Colonic mucosa (tissue), 4 donors: ENCODE data around the gene GBX1. TPM values are rescaled to one million over a fixed set of nuclear protein-coding genes. Genes with fewer than 3 reads are reported as not detected.

Experiments used
- DNase-seq: peaks from one replicate; pipeline ENCODE4 v3.0.0-alpha.2; 2020
- H3K27ac ChIP-seq: fragments of 200-600 bp; one replicate; pipeline ENCODE4 v1.8.0; 2021
- H3K27me3 ChIP-seq: fragments of 200-600 bp; one replicate; pipeline ENCODE4 v1.8.0; 2021
- H3K36me3 ChIP-seq: fragments of 200-600 bp; one replicate; pipeline ENCODE4 v1.8.0; 2021
- H3K4me1 ChIP-seq: fragments of 200-600 bp; one replicate; pipeline ENCODE4 v1.8.0; 2021; ENCODE audit warnings: mild to moderate bottlenecking
- H3K4me3 ChIP-seq: fragments of 200-600 bp; one replicate; pipeline ENCODE4 v1.8.0; 2021
- H3K9ac ChIP-seq, 2 donors: one replicate each; pipeline ENCODE4 v1.7.0; 2013; ENCODE audit warnings: control low read depth in 2 of 2, low read depth in 2 of 2, low read length in 2 of 2
- H3K9me3 ChIP-seq: fragments of 200-600 bp; one replicate; pipeline ENCODE4 v1.8.0; 2021
- intact Hi-C: fragments of 100-400 bp; cut with DNase I; formaldehyde crosslinking; loops from one replicate; pipeline ENCODE4 v1.14.1; 2022
- total RNA-seq, 2 donors: library from RNA; stranded (reverse); fragmentation: NEBNext Ultra II Directional in 1 of 2; extraction: Animal tissue kit (Norgen Biotek cat#: 25700) in 1 of 2; gene quantifications; one replicate each; pipeline ENCODE4 v1.2.1, GENCODE V29; 2021
- TF ChIP-seq, protein P1 (sequence below): fragments of 200-600 bp; IDR thresholded peaks from one replicate; pipeline ENCODE4 v1.8.0; 2022; ENCODE audit warnings: antibody characterized with exemption, mild to moderate bottlenecking
- donor health status: healthy.
- donor health status: DM: no; HTN: no; CAD: no.
- donor health status: DM: no; HTN: no; CAD: no.

The GBX1 gene
- total RNA-seq, 2 donors from 2014 or later, result not detected

DNA sequence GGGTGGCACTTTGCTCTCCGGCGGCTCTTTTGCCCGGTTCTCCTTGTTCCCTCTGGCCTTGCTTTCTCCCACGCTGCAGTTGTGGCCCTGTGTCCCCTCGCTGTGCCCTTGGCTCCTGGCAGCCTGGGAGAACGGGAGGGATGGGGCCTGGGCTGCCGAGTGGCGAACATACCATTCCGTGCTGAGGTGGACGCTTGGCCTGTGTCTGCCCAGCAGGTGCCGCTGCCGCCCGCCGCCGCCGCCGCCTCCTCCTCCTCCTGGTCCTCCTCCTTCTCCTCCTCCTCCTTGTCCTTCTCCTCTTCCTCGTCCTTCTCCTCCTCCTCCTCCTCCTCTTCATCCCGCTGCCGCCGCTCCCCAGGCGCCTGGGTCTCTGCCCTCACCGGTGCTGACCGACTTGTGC, 45.2 kb downstream of the GBX1 start:
- TF ChIP-seq, protein P1, sequence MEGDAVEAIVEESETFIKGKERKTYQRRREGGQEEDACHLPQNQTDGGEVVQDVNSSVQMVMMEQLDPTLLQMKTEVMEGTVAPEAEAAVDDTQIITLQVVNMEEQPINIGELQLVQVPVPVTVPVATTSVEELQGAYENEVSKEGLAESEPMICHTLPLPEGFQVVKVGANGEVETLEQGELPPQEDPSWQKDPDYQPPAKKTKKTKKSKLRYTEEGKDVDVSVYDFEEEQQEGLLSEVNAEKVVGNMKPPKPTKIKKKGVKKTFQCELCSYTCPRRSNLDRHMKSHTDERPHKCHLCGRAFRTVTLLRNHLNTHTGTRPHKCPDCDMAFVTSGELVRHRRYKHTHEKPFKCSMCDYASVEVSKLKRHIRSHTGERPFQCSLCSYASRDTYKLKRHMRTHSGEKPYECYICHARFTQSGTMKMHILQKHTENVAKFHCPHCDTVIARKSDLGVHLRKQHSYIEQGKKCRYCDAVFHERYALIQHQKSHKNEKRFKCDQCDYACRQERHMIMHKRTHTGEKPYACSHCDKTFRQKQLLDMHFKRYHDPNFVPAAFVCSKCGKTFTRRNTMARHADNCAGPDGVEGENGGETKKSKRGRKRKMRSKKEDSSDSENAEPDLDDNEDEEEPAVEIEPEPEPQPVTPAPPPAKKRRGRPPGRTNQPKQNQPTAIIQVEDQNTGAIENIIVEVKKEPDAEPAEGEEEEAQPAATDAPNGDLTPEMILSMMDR, result no peak
- Histone ChIP-seq H3K4me1 (peaks cover 4% of the 10 kb centered on the region), H3K9ac (no peak overlapping the region), H3K27ac (no peak overlapping the region), H3K4me3 (no peak overlapping the region), H3K27me3 (no peaks in the 10 kb centered on the region), H3K36me3 (no peaks in the 10 kb centered on the region), H3K9me3 (no peaks in the 10 kb centered on the region)
- intact Hi-C loops, result loop anchor here (5.0 to 10.0 kb wide), 2 partner anchors 123 to 180 kb away; partner anchors contain the start of gene SMARCD3
- no peak for DNase-seq

DNA sequence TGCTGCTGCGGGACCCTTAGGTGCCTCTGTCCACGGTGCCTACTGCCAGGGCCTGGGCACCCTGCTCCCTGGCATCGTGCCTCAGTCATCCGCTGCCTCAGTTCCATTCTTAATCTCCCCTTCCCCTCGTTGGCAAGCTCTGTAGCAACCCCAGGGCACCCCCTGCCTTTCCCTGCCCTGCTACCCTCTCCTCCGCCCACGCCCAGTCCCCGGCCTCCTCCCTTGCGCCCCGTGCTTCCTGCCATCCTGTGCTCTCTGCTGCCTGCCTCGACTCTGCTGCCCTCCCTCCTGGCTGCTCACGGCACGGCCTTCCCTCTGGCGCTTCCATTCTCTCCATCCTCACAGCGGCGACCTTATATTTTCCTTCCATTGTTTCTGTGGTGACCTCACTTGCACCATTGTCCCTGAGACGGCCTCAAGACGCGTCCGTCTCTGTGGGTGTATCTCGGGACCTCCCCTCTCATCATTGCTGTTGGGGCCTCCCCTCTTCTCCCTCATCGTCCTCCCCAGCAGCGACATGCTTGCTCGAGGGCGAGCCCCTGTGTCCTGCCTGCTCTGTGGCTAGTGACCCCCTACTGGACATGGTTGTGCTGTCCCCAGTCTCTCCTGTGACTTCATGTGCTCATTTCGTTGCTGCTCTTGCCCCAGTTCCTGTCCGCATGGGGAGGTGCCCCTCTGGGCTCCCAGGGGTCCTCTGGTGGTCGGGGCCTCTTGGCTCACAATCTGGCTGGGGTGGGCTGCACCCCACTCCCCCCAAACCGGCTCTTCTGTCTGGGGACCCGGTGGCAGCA, 45.9 kb downstream of the GBX1 start:
- H3K4me1 ChIP-seq, result peaks cover under 1% of the 10 kb centered on the region
- intact Hi-C loops, result loop anchor here (5.0 to 10.0 kb wide), 2 partner anchors 123 to 181 kb away; partner anchors contain the start of gene SMARCD3
- TF ChIP-seq, protein P1, result no peak
- no peak overlapping the region for H3K27ac ChIP-seq
- no peaks in the 10 kb centered on the region for H3K9me3 ChIP-seq
- H3K9ac ChIP-seq, result no peak overlapping the region
- no peak for DNase-seq
- H3K36me3 ChIP-seq, result no peaks in the 10 kb centered on the region
- no peak overlapping the region for H3K4me3 ChIP-seq
- no peaks in the 10 kb centered on the region for H3K27me3 ChIP-seq

DNA sequence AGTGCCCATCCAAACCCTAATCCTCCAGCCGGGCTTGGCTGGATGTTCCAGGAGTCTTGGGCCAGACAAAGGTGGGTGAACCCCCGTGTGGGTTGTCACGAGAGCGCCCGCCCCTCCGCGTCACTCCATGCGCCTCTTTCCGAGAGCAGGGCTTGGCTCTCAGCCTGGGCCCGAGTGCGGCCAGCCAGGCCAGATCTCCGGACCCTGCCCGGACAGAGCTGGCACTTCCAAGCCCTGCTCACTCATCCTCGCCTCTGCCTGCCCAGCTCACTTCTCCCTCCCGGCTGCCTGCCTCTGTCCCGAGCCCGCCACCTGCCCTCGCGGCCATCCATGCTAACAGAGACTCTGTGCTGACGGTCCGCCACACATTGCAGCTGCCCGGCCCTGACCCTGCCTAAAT, 46.6 kb downstream of the GBX1 start:
- H3K36me3 ChIP-seq, result no peaks in the 10 kb centered on the region
- no peak for DNase-seq
- H3K27ac ChIP-seq, result no peak overlapping the region
- no peak overlapping the region for H3K9ac ChIP-seq
- H3K27me3 ChIP-seq, result no peaks in the 10 kb centered on the region
- TF ChIP-seq, protein P1, result no peak
- intact Hi-C loops, result loop anchor here (5.0 to 10.0 kb wide), 2 partner anchors 124 to 181 kb away; partner anchors contain the start of gene SMARCD3
- H3K9me3 ChIP-seq, result no peaks in the 10 kb centered on the region
- no peaks in the 10 kb centered on the region for H3K4me1 ChIP-seq
- no peak overlapping the region for H3K4me3 ChIP-seq

DNA sequence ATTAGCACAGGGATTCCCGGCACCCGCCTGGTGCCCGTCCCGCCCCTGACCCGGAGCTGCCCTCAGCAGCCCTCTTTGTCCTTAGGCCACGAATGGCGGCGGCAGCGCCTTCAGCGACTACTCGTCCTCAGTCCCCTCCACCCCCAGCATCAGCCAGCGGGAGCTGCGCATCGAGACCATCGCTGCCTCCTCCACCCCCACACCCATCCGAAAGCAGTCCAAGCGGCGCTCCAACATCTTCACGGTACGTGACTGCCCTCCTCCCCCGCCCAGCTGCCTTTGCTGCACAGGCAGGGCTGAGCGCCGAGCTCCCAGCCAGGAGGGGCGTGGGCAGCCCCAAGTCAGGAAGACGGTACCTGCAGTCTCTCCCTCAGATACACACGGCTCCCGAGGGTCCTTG, 47.6 kb downstream of the GBX1 start:
- intact Hi-C loops, result loop anchor here (5.0 to 10.0 kb wide), 2 partner anchors 125 to 182 kb away; partner anchors contain the start of gene SMARCD3
- TF ChIP-seq, protein P1, result no peak
- DNase-seq, result no peak

DNA sequence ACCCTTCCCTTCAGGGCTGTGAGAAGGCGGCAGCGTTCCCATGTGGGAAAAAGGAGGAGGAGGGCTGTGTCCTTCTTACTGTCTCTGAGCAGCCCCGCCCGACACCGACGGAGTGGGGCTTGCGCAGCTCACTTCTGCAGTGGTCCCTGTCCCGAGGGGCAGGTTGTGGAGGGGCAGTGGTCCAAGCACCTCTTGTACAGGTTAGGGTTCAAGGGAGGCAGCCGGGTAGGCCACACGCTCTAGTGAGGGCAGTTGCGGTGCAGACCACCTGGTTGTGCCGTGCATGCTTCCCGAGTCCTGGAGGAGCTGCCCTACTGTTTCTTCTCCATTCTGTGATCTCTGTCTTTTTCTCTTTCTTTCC, 48.5 kb downstream of the GBX1 start:
- H3K4me3 ChIP-seq, result no peak overlapping the region
- DNase-seq, result no peak
- intact Hi-C loops, result no loop called here
- no peaks in the 10 kb centered on the region for H3K27me3 ChIP-seq
- H3K27ac ChIP-seq, result no peak overlapping the region
- no peaks in the 10 kb centered on the region for H3K36me3 ChIP-seq
- TF ChIP-seq, protein P1, result no peak
- no peak overlapping the region for H3K9ac ChIP-seq
- H3K9me3 ChIP-seq, result no peaks in the 10 kb centered on the region
- H3K4me1 ChIP-seq, result peaks cover 6% of the 10 kb centered on the region

More for the DNA sequence above, 47.6 kb downstream of the GBX1 start:
- Histone ChIP-seq H3K36me3 (no peaks in the 10 kb centered on the region), H3K27me3 (no peaks in the 10 kb centered on the region), H3K4me1 (peaks cover 3% of the 10 kb centered on the region), H3K27ac (no peak overlapping the region), H3K9me3 (no peaks in the 10 kb centered on the region), H3K9ac (no peak overlapping the region), H3K4me3 (no peak overlapping the region)
